Measurements from ENCODE around the gene NIN.

The NIN gene

DNA sequence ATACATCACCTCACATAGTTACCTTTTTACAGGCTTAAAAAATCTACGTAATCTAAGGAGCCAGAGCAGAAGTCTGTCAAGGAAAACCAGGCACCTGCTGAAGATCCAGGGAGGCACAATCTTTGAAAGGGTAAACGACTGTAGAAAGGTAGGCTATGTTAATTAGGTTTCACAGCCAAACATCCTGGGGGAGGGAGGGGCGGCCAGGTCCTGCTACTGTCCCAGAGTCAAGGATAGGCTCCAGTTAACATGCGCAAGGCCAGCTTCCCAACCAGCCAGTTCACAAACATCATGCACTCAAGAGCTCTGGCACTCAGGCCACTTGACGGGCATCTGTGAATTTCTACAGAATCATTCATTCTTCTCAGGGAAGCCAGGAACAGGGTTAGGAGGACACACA is 22.9 kb downstream of the NIN start:
- DNase-seq (no peak), ATAC-seq (ENCODE audit: insufficient read depth, low read depth) (no peak)
- H3K79me2 ChIP-seq (ENCODE audit: insufficient read depth, low read length) = peaks cover 52% of the 10 kb centered on the region
- peaks cover 7% of the 10 kb centered on the region for H4K20me1 ChIP-seq (ENCODE audit: insufficient read depth, low read length)
- no peaks in the 10 kb centered on the region for H3K27me3 ChIP-seq (ENCODE audit: insufficient read depth, low read length, poor library complexity)
- H2AFZ ChIP-seq (ENCODE audit: low read depth, low read length) = no peak overlapping the region
- no peak overlapping the region for H3K4me2 ChIP-seq (ENCODE audit: insufficient read depth, low read length)
- H3K36me3 ChIP-seq (ENCODE audit: insufficient read depth, low read length) = peaks cover 41% of the 10 kb centered on the region
- no peak for TF ChIP-seq EZH2 (IDR thresholded peaks at IDR 0.05; ENCODE audit: borderline replicate concordance, low read depth, low read length, severe bottlenecking)
- TF ChIP-seq, protein P1, sequence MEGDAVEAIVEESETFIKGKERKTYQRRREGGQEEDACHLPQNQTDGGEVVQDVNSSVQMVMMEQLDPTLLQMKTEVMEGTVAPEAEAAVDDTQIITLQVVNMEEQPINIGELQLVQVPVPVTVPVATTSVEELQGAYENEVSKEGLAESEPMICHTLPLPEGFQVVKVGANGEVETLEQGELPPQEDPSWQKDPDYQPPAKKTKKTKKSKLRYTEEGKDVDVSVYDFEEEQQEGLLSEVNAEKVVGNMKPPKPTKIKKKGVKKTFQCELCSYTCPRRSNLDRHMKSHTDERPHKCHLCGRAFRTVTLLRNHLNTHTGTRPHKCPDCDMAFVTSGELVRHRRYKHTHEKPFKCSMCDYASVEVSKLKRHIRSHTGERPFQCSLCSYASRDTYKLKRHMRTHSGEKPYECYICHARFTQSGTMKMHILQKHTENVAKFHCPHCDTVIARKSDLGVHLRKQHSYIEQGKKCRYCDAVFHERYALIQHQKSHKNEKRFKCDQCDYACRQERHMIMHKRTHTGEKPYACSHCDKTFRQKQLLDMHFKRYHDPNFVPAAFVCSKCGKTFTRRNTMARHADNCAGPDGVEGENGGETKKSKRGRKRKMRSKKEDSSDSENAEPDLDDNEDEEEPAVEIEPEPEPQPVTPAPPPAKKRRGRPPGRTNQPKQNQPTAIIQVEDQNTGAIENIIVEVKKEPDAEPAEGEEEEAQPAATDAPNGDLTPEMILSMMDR (IDR thresholded peaks at IDR 0.05; ENCODE audit: borderline replicate concordance, extremely low read depth, low read length, poor library complexity, severe bottlenecking) = no peak
- no peak overlapping the region for H3K27ac ChIP-seq (ENCODE audit: low read length)
- H3K4me3 ChIP-seq (ENCODE audit: low read depth in 1 of 2, low read length in 2 of 2) = no peak overlapping the region
- H3K9me3 ChIP-seq (ENCODE audit: insufficient read depth, low read length, severe bottlenecking) = no peaks in the 10 kb centered on the region
- H3K4me1 ChIP-seq (ENCODE audit: insufficient read depth, low read length) = peaks cover 7% of the 10 kb centered on the region
- no peak overlapping the region for H3K9ac ChIP-seq (ENCODE audit: low read depth, low read length)

DNA sequence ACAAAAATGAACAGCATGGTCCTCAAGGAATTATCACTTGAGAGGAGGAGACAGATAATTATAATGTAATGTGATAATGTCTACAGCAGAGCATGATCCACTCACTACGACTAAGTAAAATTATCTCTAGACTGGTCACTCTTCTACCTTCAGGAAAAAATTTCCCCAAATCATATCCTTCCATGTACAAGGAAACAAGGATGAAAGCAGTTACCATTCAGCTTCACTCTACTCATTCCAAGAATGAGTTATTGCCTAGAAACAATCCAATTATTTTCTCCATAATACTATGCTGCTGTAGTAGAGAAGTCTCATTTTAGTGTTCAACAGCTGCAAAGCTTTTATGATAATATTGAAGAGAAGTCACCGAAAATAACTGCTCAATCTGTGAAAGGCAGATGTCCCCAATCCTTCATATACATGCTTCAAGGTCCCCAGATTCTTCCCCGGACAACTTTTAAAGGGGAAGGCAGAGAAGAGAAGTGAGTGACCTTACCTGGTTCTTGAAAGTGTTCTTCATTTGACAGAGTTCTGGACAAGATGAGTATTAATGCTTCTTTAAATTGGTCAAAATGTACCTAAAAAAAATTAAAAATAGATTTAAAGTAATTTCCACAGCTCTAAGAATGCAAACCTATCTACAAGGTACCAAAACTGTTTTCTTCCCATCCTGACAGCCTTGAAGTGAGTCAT is 24.6 kb downstream of the NIN start:
- Histone ChIP-seq H3K9me3 (ENCODE audit: insufficient read depth, low read length, severe bottlenecking) (no peaks in the 10 kb centered on the region), H3K9ac (ENCODE audit: low read depth, low read length) (no peak overlapping the region), H4K20me1 (ENCODE audit: insufficient read depth, low read length) (peaks cover 7% of the 10 kb centered on the region), H3K4me2 (ENCODE audit: insufficient read depth, low read length) (no peak overlapping the region), H3K27me3 (ENCODE audit: insufficient read depth, low read length, poor library complexity) (no peaks in the 10 kb centered on the region), H3K36me3 (ENCODE audit: insufficient read depth, low read length) (peaks cover 47% of the 10 kb centered on the region), H3K79me2 (ENCODE audit: insufficient read depth, low read length) (peaks cover 37% of the 10 kb centered on the region), H3K4me3 (ENCODE audit: low read depth in 1 of 2, low read length in 2 of 2) (no peak overlapping the region), H2AFZ (ENCODE audit: low read depth, low read length) (no peak overlapping the region), H3K27ac (ENCODE audit: low read length) (no peak overlapping the region), H3K4me1 (ENCODE audit: insufficient read depth, low read length) (no peaks in the 10 kb centered on the region)
- TF ChIP-seq, protein P1 (IDR thresholded peaks at IDR 0.05; ENCODE audit: borderline replicate concordance, extremely low read depth, low read length, poor library complexity, severe bottlenecking) = no peak
- TF ChIP-seq EZH2 (IDR thresholded peaks at IDR 0.05; ENCODE audit: borderline replicate concordance, low read depth, low read length, severe bottlenecking) = no peak
- ATAC-seq (ENCODE audit: insufficient read depth, low read depth) (no peak), DNase-seq (no peak)

DNA sequence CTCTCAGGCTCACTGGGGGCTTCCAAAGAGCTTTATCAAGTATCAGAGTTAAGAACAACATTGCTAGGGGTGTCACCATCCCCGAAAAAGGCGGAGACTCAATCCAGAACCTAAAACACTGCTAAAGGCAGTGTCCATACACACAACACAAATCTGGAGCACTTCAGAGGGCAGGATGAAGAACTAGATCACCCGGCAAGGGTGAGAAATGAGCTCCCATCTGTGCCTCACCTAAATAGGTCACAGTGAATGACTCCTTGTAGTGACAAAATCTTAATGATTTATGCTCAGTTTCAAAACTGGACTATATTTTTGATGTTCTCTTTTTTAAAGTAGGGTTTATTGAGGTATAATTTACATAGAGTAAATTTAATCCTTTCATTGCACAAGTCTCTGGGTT is 25.6 kb downstream of the NIN start:
- H2AFZ ChIP-seq (ENCODE audit: low read depth, low read length) = no peak overlapping the region
- ATAC-seq (ENCODE audit: insufficient read depth, low read depth) = no peak

More for the DNA sequence above, 25.6 kb downstream of the NIN start:
- Histone ChIP-seq H3K9ac (ENCODE audit: low read depth, low read length) (no peak overlapping the region), H3K4me1 (ENCODE audit: insufficient read depth, low read length) (no peaks in the 10 kb centered on the region), H3K9me3 (ENCODE audit: insufficient read depth, low read length, severe bottlenecking) (no peaks in the 10 kb centered on the region), H3K4me3 (ENCODE audit: low read depth in 1 of 2, low read length in 2 of 2) (no peak overlapping the region), H4K20me1 (ENCODE audit: insufficient read depth, low read length) (peaks cover 7% of the 10 kb centered on the region), H3K27me3 (ENCODE audit: insufficient read depth, low read length, poor library complexity) (no peaks in the 10 kb centered on the region), H3K4me2 (ENCODE audit: insufficient read depth, low read length) (no peak overlapping the region), H3K36me3 (ENCODE audit: insufficient read depth, low read length) (peaks cover 51% of the 10 kb centered on the region), H3K79me2 (ENCODE audit: insufficient read depth, low read length) (peaks cover 31% of the 10 kb centered on the region), H3K27ac (ENCODE audit: low read length) (no peak overlapping the region)
- TF ChIP-seq EZH2 (IDR thresholded peaks at IDR 0.05; ENCODE audit: borderline replicate concordance, low read depth, low read length, severe bottlenecking) = no peak
- TF ChIP-seq, protein P1 (IDR thresholded peaks at IDR 0.05; ENCODE audit: borderline replicate concordance, extremely low read depth, low read length, poor library complexity, severe bottlenecking) = no peak
- DNase-seq = no peak

Measured in DND-41 (cell line).